B cell (primary cell): ENCODE data around the gene UHRF1.

Source experiments
- EZH2 ChIP-seq: IDR thresholded peaks from 2 replicates; pipeline ENCODE4 v1.6.1; 2012; ENCODE audit warnings: borderline replicate concordance, low read depth, mild to moderate bottlenecking, moderate library complexity, low read length; ENCODE audit not compliant: insufficient read depth, poor library complexity, severe bottlenecking
- TF ChIP-seq, protein P1 (sequence below): fragments of 200-600 bp; IDR thresholded peaks from one replicate; pipeline ENCODE4 v1.8.0; 2022; ENCODE audit warnings: antibody characterized with exemption, mild to moderate bottlenecking

DNA sequence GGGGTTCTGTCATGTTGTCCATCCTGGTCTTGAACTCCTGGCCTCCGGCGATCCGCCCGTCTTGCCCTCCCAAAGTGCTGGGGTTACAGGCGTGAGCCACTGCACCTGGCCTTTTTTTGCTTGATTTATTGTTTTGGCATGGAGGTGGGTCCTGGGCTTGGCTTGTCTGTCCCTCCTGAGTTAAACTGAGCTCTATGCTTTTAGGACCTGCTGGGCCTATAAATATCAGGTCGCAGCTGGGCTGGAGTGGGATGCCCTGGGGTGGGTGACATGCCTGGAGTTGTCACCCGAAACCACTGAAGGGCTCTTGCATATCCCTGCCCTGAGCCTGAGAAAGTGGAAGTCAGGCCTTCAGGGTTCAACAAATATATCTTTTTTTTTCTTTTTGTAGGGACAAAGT lies 12.2 kb upstream of the UHRF1 start:
- TF ChIP-seq, protein P1, sequence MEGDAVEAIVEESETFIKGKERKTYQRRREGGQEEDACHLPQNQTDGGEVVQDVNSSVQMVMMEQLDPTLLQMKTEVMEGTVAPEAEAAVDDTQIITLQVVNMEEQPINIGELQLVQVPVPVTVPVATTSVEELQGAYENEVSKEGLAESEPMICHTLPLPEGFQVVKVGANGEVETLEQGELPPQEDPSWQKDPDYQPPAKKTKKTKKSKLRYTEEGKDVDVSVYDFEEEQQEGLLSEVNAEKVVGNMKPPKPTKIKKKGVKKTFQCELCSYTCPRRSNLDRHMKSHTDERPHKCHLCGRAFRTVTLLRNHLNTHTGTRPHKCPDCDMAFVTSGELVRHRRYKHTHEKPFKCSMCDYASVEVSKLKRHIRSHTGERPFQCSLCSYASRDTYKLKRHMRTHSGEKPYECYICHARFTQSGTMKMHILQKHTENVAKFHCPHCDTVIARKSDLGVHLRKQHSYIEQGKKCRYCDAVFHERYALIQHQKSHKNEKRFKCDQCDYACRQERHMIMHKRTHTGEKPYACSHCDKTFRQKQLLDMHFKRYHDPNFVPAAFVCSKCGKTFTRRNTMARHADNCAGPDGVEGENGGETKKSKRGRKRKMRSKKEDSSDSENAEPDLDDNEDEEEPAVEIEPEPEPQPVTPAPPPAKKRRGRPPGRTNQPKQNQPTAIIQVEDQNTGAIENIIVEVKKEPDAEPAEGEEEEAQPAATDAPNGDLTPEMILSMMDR = no peak
- no peak for TF ChIP-seq EZH2
